Activated CD4-positive, CD25-positive, alpha-beta regulatory T cell (primary cell): ENCODE data around the gene KCNQ1.
A peak's percentile ranks its signal among the peaks of the same experiment; 100 is the strongest.

Experiments used
- DNase-seq, 4 experiments: peaks; one replicate each; lab custom pipeline; 2025; lab: John Stamatoyannopoulos, UW

KCNQ1 gene, protein sequence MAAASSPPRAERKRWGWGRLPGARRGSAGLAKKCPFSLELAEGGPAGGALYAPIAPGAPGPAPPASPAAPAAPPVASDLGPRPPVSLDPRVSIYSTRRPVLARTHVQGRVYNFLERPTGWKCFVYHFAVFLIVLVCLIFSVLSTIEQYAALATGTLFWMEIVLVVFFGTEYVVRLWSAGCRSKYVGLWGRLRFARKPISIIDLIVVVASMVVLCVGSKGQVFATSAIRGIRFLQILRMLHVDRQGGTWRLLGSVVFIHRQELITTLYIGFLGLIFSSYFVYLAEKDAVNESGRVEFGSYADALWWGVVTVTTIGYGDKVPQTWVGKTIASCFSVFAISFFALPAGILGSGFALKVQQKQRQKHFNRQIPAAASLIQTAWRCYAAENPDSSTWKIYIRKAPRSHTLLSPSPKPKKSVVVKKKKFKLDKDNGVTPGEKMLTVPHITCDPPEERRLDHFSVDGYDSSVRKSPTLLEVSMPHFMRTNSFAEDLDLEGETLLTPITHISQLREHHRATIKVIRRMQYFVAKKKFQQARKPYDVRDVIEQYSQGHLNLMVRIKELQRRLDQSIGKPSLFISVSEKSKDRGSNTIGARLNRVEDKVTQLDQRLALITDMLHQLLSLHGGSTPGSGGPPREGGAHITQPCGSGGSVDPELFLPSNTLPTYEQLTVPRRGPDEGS

GRCh38 chr11:2444821-2445745 is at the start of gene KCNQ1:
Gene KCNQ1, plus strand, starts transcription at chr11:2445008. Its CDS starts 91 bp downstream, at chr11:2445099.
- DNase-seq, result no peak

- no peak for DNase-seq
Observed at GRCh38 chr11:2395211-2395730, 49.5 kb upstream of the KCNQ1 start.

DNA sequence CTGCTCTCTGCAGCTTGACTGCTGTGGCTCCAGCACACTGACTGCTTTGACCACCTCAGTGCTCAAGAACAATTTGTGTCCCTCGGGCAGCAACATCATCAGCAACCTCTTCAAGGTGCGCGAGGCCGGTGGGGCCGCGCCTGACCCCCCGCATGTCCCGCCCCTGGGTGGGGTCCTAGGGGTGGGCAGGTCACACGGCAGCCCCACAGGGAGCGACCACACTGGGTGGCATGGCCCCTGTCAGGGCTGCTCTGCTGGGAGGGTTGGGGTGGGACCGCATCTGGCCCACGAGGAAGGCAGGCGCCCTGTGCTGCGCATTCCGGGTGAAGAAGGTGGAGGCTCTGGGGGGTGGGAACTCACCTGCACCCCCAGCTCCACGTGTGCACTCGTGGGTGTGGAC is 49.0 kb upstream of the KCNQ1 start:
- no peak for DNase-seq

DNA sequence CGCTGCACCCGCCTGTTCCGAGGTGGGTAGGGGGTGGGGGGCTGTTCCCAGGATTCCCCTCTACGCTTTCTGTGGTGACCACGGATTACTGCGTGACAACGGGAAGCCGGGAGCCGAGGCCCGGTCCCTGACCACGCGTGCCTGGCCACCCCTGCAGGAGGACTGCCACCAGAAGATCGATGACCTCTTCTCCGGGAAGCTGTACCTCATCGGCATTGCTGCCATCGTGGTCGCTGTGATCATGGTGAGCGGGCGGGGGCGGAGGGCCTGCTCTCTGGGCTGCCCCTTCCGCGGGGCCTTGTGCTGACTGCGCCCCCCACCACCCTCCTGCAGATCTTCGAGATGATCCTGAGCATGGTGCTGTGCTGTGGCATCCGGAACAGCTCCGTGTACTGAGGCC is 48.3 kb upstream of the KCNQ1 start:
- DNase-seq, result no peak

DNA sequence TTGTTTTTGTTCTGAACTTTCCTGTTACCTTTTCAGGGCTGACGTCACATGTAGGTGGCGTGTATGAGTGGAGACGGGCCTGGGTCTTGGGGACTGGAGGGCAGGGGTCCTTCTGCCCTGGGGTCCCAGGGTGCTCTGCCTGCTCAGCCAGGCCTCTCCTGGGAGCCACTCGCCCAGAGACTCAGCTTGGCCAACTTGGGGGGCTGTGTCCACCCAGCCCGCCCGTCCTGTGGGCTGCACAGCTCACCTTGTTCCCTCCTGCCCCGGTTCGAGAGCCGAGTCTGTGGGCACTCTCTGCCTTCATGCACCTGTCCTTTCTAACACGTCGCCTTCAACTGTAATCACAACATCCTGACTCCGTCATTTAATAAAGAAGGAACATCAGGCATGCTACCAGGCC is 47.8 kb upstream of the KCNQ1 start:
- no peak for DNase-seq

- no peak for DNase-seq
Observed at GRCh38 chr11:2398664-2399355, 46.0 kb upstream of the KCNQ1 start.

- DNase-seq, result no peak
Observed at GRCh38 chr11:2399488-2400068, 45.2 kb upstream of the KCNQ1 start.

GRCh38 chr11:2400069-2400761 is 44.6 kb upstream of the KCNQ1 start, which contains the start of gene TSSC4:
Gene TSSC4, plus strand, starts transcription at chr11:2400750. Its CDS starts 1,884 bp downstream, at chr11:2402634.
- DNase-seq, result peak; percentile 99 to 100 (median 99)

DNA sequence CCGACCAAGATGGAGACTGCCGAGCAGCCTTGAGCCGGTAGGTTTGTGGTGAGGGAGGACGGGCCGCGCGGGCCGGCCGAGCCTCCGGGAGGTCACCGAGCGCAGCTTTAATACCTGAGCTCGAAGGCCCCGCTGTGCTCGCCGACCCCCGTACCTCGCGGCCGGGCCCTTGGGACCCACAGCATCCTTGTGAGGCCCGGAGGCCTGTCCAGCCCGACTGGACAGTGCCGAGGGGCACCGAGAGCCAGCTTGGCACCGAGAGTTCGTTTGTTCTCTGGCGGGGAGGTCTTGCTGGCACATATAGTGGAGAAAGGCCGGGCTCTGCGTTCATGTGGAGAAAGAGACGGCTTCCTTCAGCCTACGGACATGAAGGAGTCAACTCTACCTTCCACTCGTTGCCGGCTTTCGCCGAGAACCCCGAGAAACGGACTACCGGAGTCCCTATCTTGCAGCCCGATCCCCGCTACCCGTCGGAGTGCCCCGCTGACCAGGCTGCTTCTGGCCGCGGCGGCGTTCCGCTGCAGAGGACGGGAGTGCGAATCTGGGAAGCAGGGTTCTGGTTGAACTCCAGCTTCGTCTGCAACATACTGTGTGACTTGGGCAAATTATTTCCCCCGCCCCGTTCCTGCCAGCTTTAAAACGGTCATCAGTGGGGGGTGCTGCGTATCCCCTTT is 43.9 kb upstream of the KCNQ1 start:
- DNase-seq, result no peak

- no peak for DNase-seq
Observed at GRCh38 chr11:2401436-2401984, 43.3 kb upstream of the KCNQ1 start.

- no peak for DNase-seq
Observed at GRCh38 chr11:2402106-2402505, 42.7 kb upstream of the KCNQ1 start.

DNA sequence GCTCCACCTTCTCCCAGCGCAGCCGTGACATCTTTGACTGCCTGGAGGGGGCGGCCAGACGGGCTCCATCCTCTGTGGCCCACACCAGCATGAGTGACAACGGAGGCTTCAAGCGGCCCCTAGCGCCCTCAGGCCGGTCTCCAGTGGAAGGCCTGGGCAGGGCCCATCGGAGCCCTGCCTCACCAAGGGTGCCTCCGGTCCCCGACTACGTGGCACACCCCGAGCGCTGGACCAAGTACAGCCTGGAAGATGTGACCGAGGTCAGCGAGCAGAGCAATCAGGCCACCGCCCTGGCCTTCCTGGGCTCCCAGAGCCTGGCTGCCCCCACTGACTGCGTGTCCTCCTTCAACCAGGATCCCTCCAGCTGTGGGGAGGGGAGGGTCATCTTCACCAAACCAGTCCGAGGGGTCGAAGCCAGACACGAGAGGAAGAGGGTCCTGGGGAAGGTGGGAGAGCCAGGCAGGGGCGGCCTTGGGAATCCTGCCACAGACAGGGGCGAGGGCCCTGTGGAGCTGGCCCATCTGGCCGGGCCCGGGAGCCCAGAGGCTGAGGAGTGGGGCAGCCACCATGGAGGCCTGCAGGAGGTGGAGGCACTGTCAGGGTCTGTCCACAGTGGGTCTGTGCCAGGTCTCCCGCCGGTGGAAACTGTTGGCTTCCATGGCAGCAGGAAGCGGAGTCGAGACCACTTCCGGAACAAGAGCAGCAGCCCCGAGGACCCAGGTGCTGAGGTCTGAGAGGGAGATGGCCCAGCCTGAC is 41.7 kb upstream of the KCNQ1 start:
- DNase-seq, result no peak

GRCh38 chr11:2404735-2405196 is 40.0 kb upstream of the KCNQ1 start:
- DNase-seq, result no peak

- no peak for DNase-seq
Observed at GRCh38 chr11:2406451-2406850, 38.4 kb upstream of the KCNQ1 start.

DNA sequence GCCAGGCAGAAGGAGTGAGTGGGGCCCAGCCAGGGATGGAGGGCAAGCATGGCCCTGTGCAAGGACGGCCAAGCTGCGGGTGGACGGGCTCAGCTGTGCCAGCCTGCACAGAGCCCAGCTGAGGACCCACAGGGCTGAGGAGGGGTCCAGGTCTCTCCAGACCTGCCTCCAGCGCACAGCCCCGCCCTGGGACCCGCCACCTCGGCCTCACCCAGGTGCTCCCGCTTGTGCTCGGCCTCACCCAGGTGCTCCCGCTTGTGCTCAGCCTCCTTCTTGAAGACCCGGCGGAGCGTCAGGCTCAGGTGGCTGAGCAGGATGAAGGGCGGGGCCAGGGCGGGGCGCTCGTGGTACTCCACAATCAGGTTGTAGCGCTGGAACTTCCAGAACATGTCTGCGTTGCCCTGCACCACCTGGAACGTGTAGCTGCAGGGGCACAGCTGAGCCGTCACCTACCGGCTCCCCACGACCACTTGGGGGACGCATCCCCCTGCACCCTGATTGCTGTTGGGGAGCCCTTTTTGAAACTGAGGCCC is 37.9 kb upstream of the KCNQ1 start:
- DNase-seq, result no peak

DNA sequence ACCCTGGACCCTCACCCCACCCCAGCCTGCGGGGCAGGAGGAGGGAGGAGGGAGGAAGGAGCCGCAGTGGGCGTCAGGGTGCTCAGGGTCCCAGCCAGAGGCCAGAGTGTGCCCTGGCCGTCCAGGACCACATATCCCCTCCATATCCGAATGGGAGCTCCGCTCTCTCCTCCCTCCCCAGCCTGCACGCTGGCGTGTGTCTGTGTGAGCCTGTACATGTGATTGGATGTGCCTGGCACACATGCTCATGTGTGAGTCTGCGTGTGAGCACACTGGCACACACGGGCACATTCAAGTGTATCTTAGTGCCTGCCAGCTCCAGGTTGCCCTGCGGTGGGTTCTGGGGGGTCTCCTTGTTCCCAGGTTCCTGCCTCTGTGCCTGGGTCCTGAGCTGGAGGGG is 36.1 kb upstream of the KCNQ1 start:
- no peak for DNase-seq

DNA sequence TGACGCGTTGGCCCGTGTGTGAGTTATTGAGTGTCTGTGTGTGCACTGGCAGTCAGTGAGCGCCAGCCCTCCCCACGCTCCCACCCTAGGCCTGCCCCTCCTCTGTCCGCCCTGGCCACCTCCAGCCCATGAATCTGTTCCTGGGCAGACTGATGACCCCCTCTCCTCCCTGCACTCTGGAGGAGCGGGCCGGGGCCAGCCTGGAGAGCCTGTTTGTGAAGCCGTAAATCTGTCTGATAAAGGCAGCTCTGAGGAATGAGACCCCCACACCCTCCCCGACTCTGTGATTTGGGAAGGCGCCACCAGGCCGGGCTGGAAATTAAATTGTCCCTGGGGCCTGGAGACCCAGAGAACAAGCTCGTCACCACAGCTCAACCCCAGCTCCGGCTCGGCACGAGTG is 35.7 kb upstream of the KCNQ1 start:
- no peak for DNase-seq
